A549 (cell line): ENCODE results near the gene SIVA1. TPM values are rescaled to one million over a fixed set of nuclear protein-coding genes. Genes with fewer than 3 reads are reported as not detected.

Experiments
- ATAC-seq, 2 experiments: fragments of 200-7000 bp in 1 of 2; fragments of >200 bp in 1 of 2; cut with Nextera tagmentation in 1 of 2; cut with Tn5 transposase in 1 of 2; 3 replicates each; pipeline versions ENCODE4 v1.8.0 to v1.9.1; 2018 to 2020; ENCODE audit warnings: mild to moderate bottlenecking in 1 of 2, moderate library complexity in 1 of 2
- CTCF ChIA-PET: fragments of 300-600 bp; sonication (Branson Sonifier 250); formaldehyde crosslinking; extraction: SDS; loops from one replicate; lab custom pipeline; 2021; ENCODE audit warnings: antibody characterized with exemption, inconsistent platforms; lab: Yijun Ruan, JAX
- POLR2A ChIA-PET: fragments of 350-600 bp; formaldehyde crosslinking; extraction: SDS; loops from one replicate; lab custom pipeline; 2021; ENCODE audit warnings: antibody characterized with exemption, inconsistent platforms; lab: Yijun Ruan, JAX
- DNase-seq, 2 experiments: peaks; one replicate each; pipeline versions ENCODE4 v3.0.0 to v3.0.0-alpha.2; 2011 to 2016; ENCODE audit warnings: low read depth in 1 of 2, low spot score in 1 of 2
- FAIRE-seq: peaks from 2 replicates; lab custom pipeline; 2011; peaks lifted over from hg19 to GRCh38; lab: Jason Lieb, UNC
- H3K27ac ChIP-seq, 2 experiments: fragments of >200 bp; sonication (Bioruptor Twin); formaldehyde crosslinking; 3 replicates each; pipeline ENCODE4 v1.5.1; 2016 to 2017
- H3K4me1 ChIP-seq: fragments of >200 bp; sonication (Bioruptor Twin); formaldehyde crosslinking; 3 replicates; pipeline ENCODE4 v1.6.1; 2016
- H3K4me2 ChIP-seq: fragments of >200 bp; sonication (Bioruptor Twin); formaldehyde crosslinking; 3 replicates; pipeline ENCODE4 v1.6.1; 2016
- H3K4me3 ChIP-seq: fragments of >200 bp; sonication (Bioruptor Twin); formaldehyde crosslinking; 3 replicates; pipeline ENCODE4 v1.5.1; 2016
- H3K9me3 ChIP-seq: fragments of >200 bp; sonication (Bioruptor Twin); formaldehyde crosslinking; 3 replicates; pipeline ENCODE4 v1.6.1; 2016
- BCL3 ChIP-seq: fragments of >200 bp; sonication (Bioruptor Twin); formaldehyde crosslinking; IDR thresholded peaks from 3 replicates; pipeline ENCODE4 v1.6.1; 2016
- CBX8 ChIP-seq: fragments of 200-600 bp; sonication (generic); IDR thresholded peaks from 2 replicates; pipeline ENCODE4 v1.6.1; 2016
- E2F6 ChIP-seq: IDR thresholded peaks from 2 replicates; pipeline ENCODE4 v1.6.1; 2012; ENCODE audit warnings: low read depth, borderline replicate concordance
- EHF ChIP-seq: fragments of 250-450 bp; sonication (Bioruptor Pico); IDR thresholded peaks from 2 replicates; pipeline ENCODE4 v1.5.0; 2020; ENCODE audit warnings: mild to moderate bottlenecking
- FOSL2 ChIP-seq, 2 experiments: fragments of 450-650 bp in 1 of 2; fragments of >200 bp in 1 of 2; sonication (Bioruptor Twin) in 1 of 2; formaldehyde crosslinking; IDR thresholded peaks; 2 replicates each; pipeline versions ENCODE4 v1.5.0 to v1.6.1; 2016 to 2020; ENCODE audit warnings: mild to moderate bottlenecking in 1 of 2, moderate library complexity in 1 of 2
- FOXS1 ChIP-seq: fragments of 250-450 bp; sonication (Bioruptor Pico); IDR thresholded peaks from 2 replicates; pipeline ENCODE4 v1.5.0; 2020; ENCODE audit warnings: mild to moderate bottlenecking, moderate library complexity
- HES2 ChIP-seq: fragments of >200 bp; sonication (Bioruptor Twin); formaldehyde crosslinking; IDR thresholded peaks from 2 replicates; pipeline ENCODE4 v1.6.1; 2016
- HOXA7 ChIP-seq: fragments of 250-450 bp; sonication (Bioruptor Pico); IDR thresholded peaks from 2 replicates; pipeline ENCODE4 v1.5.0; 2020; ENCODE audit warnings: mild to moderate bottlenecking, moderate library complexity
- HOXB13 ChIP-seq: fragments of 250-450 bp; sonication (Bioruptor Pico); IDR thresholded peaks from 2 replicates; pipeline ENCODE4 v1.5.0; 2020; ENCODE audit warnings: low read depth, mild to moderate bottlenecking, moderate library complexity
- HOXB5 ChIP-seq: fragments of 250-450 bp; sonication (Bioruptor Pico); IDR thresholded peaks from 2 replicates; pipeline ENCODE4 v1.5.0; 2020; ENCODE audit warnings: mild to moderate bottlenecking, moderate library complexity
- KDM5A ChIP-seq: fragments of 200-600 bp; sonication (generic); IDR thresholded peaks from 2 replicates; pipeline ENCODE4 v1.6.1; 2016; ENCODE audit warnings: antibody characterized with exemption, mild to moderate bottlenecking
- MAFK ChIP-seq: fragments of 450-650 bp; IDR thresholded peaks from 2 replicates; pipeline ENCODE4 v1.6.1; 2014; ENCODE audit not compliant: partially characterized antibody
- MYC ChIP-seq: IDR thresholded peaks from 2 replicates; pipeline ENCODE4 v1.6.1; 2012; ENCODE audit warnings: mild to moderate bottlenecking, inconsistent platforms, low read length, improper control_type of control experiment, borderline replicate concordance
- NFE2L2 ChIP-seq: fragments of 150-350 bp; conservative IDR thresholded peaks from 2 replicates; pipeline ENCODE4 v1.6.1; 2014; ENCODE audit warnings: low read length
- NPAS2 ChIP-seq: fragments of 250-450 bp; sonication (Bioruptor Pico); IDR thresholded peaks from 2 replicates; pipeline ENCODE4 v1.8.0; 2022; ENCODE audit warnings: mild to moderate bottlenecking, moderate library complexity, borderline replicate concordance
- NR3C1 ChIP-seq: fragments of >200 bp; sonication (Bioruptor Twin); formaldehyde crosslinking; IDR thresholded peaks from 3 replicates; pipeline ENCODE4 v1.6.1; 2017
- PHF8 ChIP-seq: fragments of 200-600 bp; sonication (generic); IDR thresholded peaks from 2 replicates; pipeline ENCODE4 v1.6.1; 2016; ENCODE audit warnings: low read depth, mild to moderate bottlenecking, antibody characterized with exemption, moderate library complexity, borderline replicate concordance
- RAD21 ChIP-seq, 2 experiments: fragments of >200 bp in 1 of 2; sonication (Bioruptor Twin) in 1 of 2; formaldehyde crosslinking in 1 of 2; IDR thresholded peaks in 1 of 2; conservative IDR thresholded peaks in 1 of 2; 2 replicates in 1 of 2; 3 replicates in 1 of 2; pipeline ENCODE4 v1.6.1; 2012 to 2018; ENCODE audit warnings: inconsistent platforms in 1 of 2
- RNF2 ChIP-seq: fragments of 200-600 bp; sonication (generic); IDR thresholded peaks from 2 replicates; pipeline ENCODE4 v1.6.1; 2016; ENCODE audit warnings: low read depth, mild to moderate bottlenecking, antibody characterized with exemption, moderate library complexity, borderline replicate concordance
- SMC3 ChIP-seq: fragments of >200 bp; sonication (Bioruptor Twin); formaldehyde crosslinking; IDR thresholded peaks from 3 replicates; pipeline ENCODE4 v1.6.1; 2018; ENCODE audit warnings: inconsistent platforms
- TFCP2L1 ChIP-seq: fragments of 250-450 bp; sonication (Bioruptor Pico); IDR thresholded peaks from 2 replicates; pipeline ENCODE4 v1.5.0; 2021; ENCODE audit warnings: mild to moderate bottlenecking
- ZC3H11A ChIP-seq: fragments of 450-650 bp; IDR thresholded peaks from 2 replicates; pipeline ENCODE4 v1.6.1; 2014; ENCODE audit warnings: antibody characterized with exemption, mild to moderate bottlenecking
- ZNF302 ChIP-seq: fragments of 250-450 bp; sonication (Bioruptor Pico); IDR thresholded peaks from 2 replicates; pipeline ENCODE4 v1.9.0; 2021; ENCODE audit warnings: inconsistent platforms, mild to moderate bottlenecking, moderate library complexity
- ZSCAN20 ChIP-seq: fragments of 250-450 bp; sonication (Bioruptor Pico); IDR thresholded peaks from 2 replicates; pipeline ENCODE4 v1.8.0; 2022; ENCODE audit warnings: mild to moderate bottlenecking, moderate library complexity
- whole genome bisulfite sequencing: methylation state at CpG from one replicate; pipeline ENCODE4 v1.1.6; 2017; ENCODE audit errors: missing lambda C conversion rate; 5-methylcytosine and 5-hydroxymethylcytosine counted together
- polyA plus RNA-seq, 4 experiments: library from polyadenylated mRNA; depleted of rRNA in 3 of 4; stranded (reverse); fragments of >200 nt; fragmentation: RNase III in 1 of 4; extraction: RNeasy Plus Mini Kit Qiagen cat#74134 plus additional on column Dnase treatment in 1 of 4; gene quantifications; 2 replicates in 3 of 4; 3 replicates in 1 of 4; pipeline ENCODE4 v1.2.3, GENCODE V29; 2011 to 2017

Gene SIVA1
- polyA plus RNA-seq, 2 of the 4 experiments (the other 2 are of a cell fraction) = 90.0 to 169 TPM

- Histone ChIP-seq H3K4me2 (no peak overlapping the region), H3K27ac (no peak overlapping the region), H3K9me3 (no peaks in the 10 kb centered on the region; the same call in 2 of the 3 replicates), H3K4me1 (peaks cover 14% of the 10 kb centered on the region; the same call in 2 of the 3 replicates), H3K4me3 (no peak overlapping the region)
- ChIA-PET POLR2A (no interaction called here), CTCF (interaction anchor here (1.4 to 5.1 kb wide), 5 partner anchors 13 to 71 kb away, joined by 3 to 41 read pairs (median 6); no protein-coding TSS in a partner anchor)
- no peak for ATAC-seq
- FAIRE-seq = no peak
- DNase-seq = no peak
- WGBS = 91% methylated on average over 9 of the region's 11 CpGs
- TF ChIP-seq TFCP2L1 (CRISPR knock-in tag) (no peak), HOXB13 (no peak), HES2 (no peak), NR3C1 (no peak), ZNF302 (CRISPR knock-in tag) (no peak), PHF8 (no peak), E2F6 (no peak)
Observed at GRCh38 chr14:104755621-104756020, 2.7 kb downstream of the SIVA1 start.

- TF ChIP-seq ZC3H11A (no peak), FOXS1 (CRISPR knock-in tag) (no peak), NPAS2 (CRISPR knock-in tag) (no peak), ZNF302 (CRISPR knock-in tag) (no peak), CBX8 (no peak), HOXA7 (CRISPR knock-in tag) (no peak), KDM5A (no peak), ZSCAN20 (CRISPR knock-in tag) (no peak), RAD21 (conservative IDR thresholded peaks at IDR 0.05 in 1 of 2, IDR thresholded peaks at IDR 0.05 in 1 of 2) (no peak), SMC3 (no peak), HOXB5 (CRISPR knock-in tag) (no peak), NR3C1 (no peak), BCL3 (no peak), RNF2 (no peak)
- TF ChIP-seq, all 56 proteins: peak for 0
- 95% methylated on average over 22 of the region's 27 CpGs for WGBS
- Histone ChIP-seq H3K9me3 (no peaks in the 10 kb centered on the region), H3K4me3 (no peak overlapping the region), H3K4me2 (no peak overlapping the region), H3K27ac (no peak overlapping the region), H3K4me1 (peaks cover 14% of the 10 kb centered on the region; the same call in 2 of the 3 replicates)
- DNase-seq = no peak
- no peak for FAIRE-seq
- ChIA-PET POLR2A (no interaction called here), CTCF (interaction anchor here (1.4 to 5.1 kb wide), 2 partner anchors 14 to 64 kb away, joined by 3 to 65 read pairs; no protein-coding TSS in a partner anchor)
- ATAC-seq = no peak
Observed at GRCh38 chr14:104756477-104757237, 3.7 kb downstream of the SIVA1 start.

- TF ChIP-seq MAFK (no peak), HOXB13 (no peak), ZSCAN20 (CRISPR knock-in tag) (no peak), EHF (CRISPR knock-in tag) (no peak), FOXS1 (CRISPR knock-in tag) (no peak), NFE2L2 (no peak), MYC (no peak), FOSL2 (IDR thresholded peaks at IDR 0.05) (no peak), FOSL2 (CRISPR knock-in tag; IDR thresholded peaks at IDR 0.05) (no peak), PHF8 (no peak)
- POLR2A ChIA-PET = no interaction called here
- ATAC-seq (no peak), DNase-seq (no peak), FAIRE-seq (no peak)
- H3K9me3 ChIP-seq = no peaks in the 10 kb centered on the region
- WGBS = 90% methylated on average over 10 of the region's 10 CpGs
- no peak overlapping the region for H3K4me3 ChIP-seq
- CTCF ChIA-PET = interaction anchor here (5.1 kb wide), 1 partner anchor 13 kb away, joined by 65 read pairs; no protein-coding TSS in a partner anchor
- no peak overlapping the region for H3K27ac ChIP-seq
- H3K4me1 ChIP-seq = peaks cover 9% of the 10 kb centered on the region; the same call in 2 of the 3 replicates
- no peak overlapping the region for H3K4me2 ChIP-seq
Observed at GRCh38 chr14:104757238-104757585, 4.3 kb downstream of the SIVA1 start.
